Neural cell (in vitro differentiated cells): Measurements from ENCODE around the gene VPS50. TPM values are rescaled to one million over a fixed set of nuclear protein-coding genes. Genes with fewer than 3 reads are reported as not detected.
A peak's percentile ranks its signal among the peaks of the same experiment; 100 is the strongest.

ENCODE experiments used
- H2AFZ ChIP-seq: fragments of 200-600, 300-800 bp; sonication (generic), shearing (Covaris generic); 2 replicates; pipeline ENCODE4 v1.6.0; 2014; ENCODE audit warnings: low read depth, mild to moderate bottlenecking, antibody characterized with exemption, low read length, moderate library complexity
- H3F3A ChIP-seq: fragments of 200-600 bp; shearing (Covaris generic); 2 replicates; pipeline ENCODE4 v1.6.1; 2016; ENCODE audit warnings: mild to moderate bottlenecking, moderate library complexity, mixed read lengths, antibody characterized with exemption, low read length; ENCODE audit not compliant: insufficient read depth, poor library complexity, severe bottlenecking
- H3K27ac ChIP-seq: fragments of 200-600, 300-800 bp; sonication (generic), shearing (Covaris generic); 2 replicates; pipeline ENCODE4 v1.5.1; 2014; ENCODE audit warnings: mild to moderate bottlenecking, low read length, moderate library complexity
- H3K27me3 ChIP-seq: fragments of 300-800, 200-600 bp; sonication (generic), shearing (Covaris generic); 2 replicates; pipeline ENCODE4 v1.6.0; 2014; ENCODE audit warnings: mild to moderate bottlenecking, low read depth, low read length, moderate library complexity; ENCODE audit not compliant: insufficient read depth
- H3K36me3 ChIP-seq: fragments of 300-800, 200-600 bp; sonication (generic), shearing (Covaris generic); 2 replicates; pipeline ENCODE4 v1.5.1; 2014; ENCODE audit warnings: mild to moderate bottlenecking, antibody characterized with exemption, low read length, moderate library complexity; ENCODE audit not compliant: insufficient read depth
- H3K4me2 ChIP-seq: fragments of 300-800, 200-600 bp; sonication (generic), shearing (Covaris generic); 2 replicates; pipeline ENCODE4 v1.6.0; 2014; ENCODE audit warnings: mild to moderate bottlenecking, low read length
- H3K4me3 ChIP-seq: fragments of 300-800, 200-600 bp; sonication (generic), shearing (Covaris generic); 2 replicates; pipeline ENCODE4 v1.5.1; 2014; ENCODE audit warnings: mild to moderate bottlenecking, low read length, moderate library complexity
- H3K79me2 ChIP-seq: fragments of 200-600 bp; shearing (Covaris generic); replicated peaks from 2 replicates; pipeline ENCODE4 v1.6.0; 2014; ENCODE audit warnings: mild to moderate bottlenecking, low read length, moderate library complexity; ENCODE audit not compliant: insufficient read depth
- H3K9ac ChIP-seq: fragments of 300-800, 200-600 bp; sonication (generic), shearing (Covaris generic); 2 replicates; pipeline ENCODE4 v1.6.1; 2016; ENCODE audit warnings: mild to moderate bottlenecking, low read length, mixed read lengths
- H3K9me2 ChIP-seq: fragments of 200-600 bp; shearing (Covaris generic); 2 replicates; pipeline ENCODE4 v1.6.1; 2016; ENCODE audit warnings: mild to moderate bottlenecking, low read length, mixed read lengths; ENCODE audit not compliant: insufficient read depth
- H3K9me3 ChIP-seq: fragments of 200-600, 300-800 bp; sonication (generic), shearing (Covaris generic); 2 replicates; pipeline ENCODE4 v1.6.1; 2016; ENCODE audit warnings: mild to moderate bottlenecking, mixed run types, low read length, moderate library complexity, mixed read lengths
- H4K20me1 ChIP-seq: fragments of 200-600 bp; shearing (Covaris generic); 2 replicates; pipeline ENCODE4 v1.6.1; 2016; ENCODE audit warnings: mild to moderate bottlenecking, mixed run types; ENCODE audit not compliant: insufficient read depth
- EP300 ChIP-seq: fragments of 450-650 bp; conservative IDR thresholded peaks from 2 replicates; pipeline ENCODE4 v1.6.1; 2014; ENCODE audit warnings: antibody characterized with exemption, mild to moderate bottlenecking, moderate library complexity; ENCODE audit not compliant: poor library complexity, severe bottlenecking
- EZH2 ChIP-seq: fragments of 200-600, 300-800 bp; shearing (Covaris generic), sonication (generic); IDR thresholded peaks from 2 replicates; pipeline ENCODE4 v1.6.1; 2014; ENCODE audit warnings: antibody characterized with exemption, low read length, borderline replicate concordance, mild to moderate bottlenecking; ENCODE audit not compliant: insufficient read depth, poor library complexity, severe bottlenecking
- MXI1 ChIP-seq: fragments of 450-650 bp; conservative IDR thresholded peaks from 2 replicates; pipeline ENCODE4 v1.6.1; 2014; ENCODE audit warnings: antibody characterized with exemption, mild to moderate bottlenecking; ENCODE audit not compliant: poor library complexity, severe bottlenecking
- POLR2AphosphoS5 ChIP-seq: IDR thresholded peaks from 2 replicates; pipeline ENCODE4 v1.6.1; 2012
- RAD21 ChIP-seq: fragments of 450-650 bp; conservative IDR thresholded peaks from 2 replicates; pipeline ENCODE4 v1.6.1; 2014; ENCODE audit warnings: antibody characterized with exemption, mild to moderate bottlenecking, moderate library complexity
- SMC3 ChIP-seq: fragments of 450-650 bp; conservative IDR thresholded peaks from 2 replicates; pipeline ENCODE4 v1.6.1; 2014; ENCODE audit warnings: antibody characterized with exemption, mild to moderate bottlenecking, moderate library complexity; ENCODE audit not compliant: poor library complexity
- TAF1 ChIP-seq: IDR thresholded peaks from 2 replicates; pipeline ENCODE4 v1.6.1; 2012; ENCODE audit warnings: low read depth
- polyA minus RNA-seq: library from RNA; depleted of rRNA, polyadenylated mRNA; stranded (reverse); fragments of >200 nt; gene quantifications from 2 replicates; pipeline ENCODE4 v1.2.3, GENCODE V29; 2014
- polyA plus RNA-seq: library from polyadenylated mRNA; depleted of rRNA; stranded (reverse); fragments of >200 nt; gene quantifications from 2 replicates; pipeline ENCODE4 v1.2.3, GENCODE V29; 2014
- TF ChIP-seq, protein P1 (sequence below): fragments of 450-650 bp; IDR thresholded peaks from 2 replicates; pipeline ENCODE4 v1.5.1; 2014; ENCODE audit warnings: antibody characterized with exemption, mild to moderate bottlenecking, moderate library complexity; ENCODE audit not compliant: poor library complexity, severe bottlenecking
- TF ChIP-seq, protein P2 (sequence below): IDR thresholded peaks from 2 replicates; pipeline ENCODE4 v1.6.1; 2012; ENCODE audit warnings: borderline replicate concordance

The VPS50 gene, protein sequence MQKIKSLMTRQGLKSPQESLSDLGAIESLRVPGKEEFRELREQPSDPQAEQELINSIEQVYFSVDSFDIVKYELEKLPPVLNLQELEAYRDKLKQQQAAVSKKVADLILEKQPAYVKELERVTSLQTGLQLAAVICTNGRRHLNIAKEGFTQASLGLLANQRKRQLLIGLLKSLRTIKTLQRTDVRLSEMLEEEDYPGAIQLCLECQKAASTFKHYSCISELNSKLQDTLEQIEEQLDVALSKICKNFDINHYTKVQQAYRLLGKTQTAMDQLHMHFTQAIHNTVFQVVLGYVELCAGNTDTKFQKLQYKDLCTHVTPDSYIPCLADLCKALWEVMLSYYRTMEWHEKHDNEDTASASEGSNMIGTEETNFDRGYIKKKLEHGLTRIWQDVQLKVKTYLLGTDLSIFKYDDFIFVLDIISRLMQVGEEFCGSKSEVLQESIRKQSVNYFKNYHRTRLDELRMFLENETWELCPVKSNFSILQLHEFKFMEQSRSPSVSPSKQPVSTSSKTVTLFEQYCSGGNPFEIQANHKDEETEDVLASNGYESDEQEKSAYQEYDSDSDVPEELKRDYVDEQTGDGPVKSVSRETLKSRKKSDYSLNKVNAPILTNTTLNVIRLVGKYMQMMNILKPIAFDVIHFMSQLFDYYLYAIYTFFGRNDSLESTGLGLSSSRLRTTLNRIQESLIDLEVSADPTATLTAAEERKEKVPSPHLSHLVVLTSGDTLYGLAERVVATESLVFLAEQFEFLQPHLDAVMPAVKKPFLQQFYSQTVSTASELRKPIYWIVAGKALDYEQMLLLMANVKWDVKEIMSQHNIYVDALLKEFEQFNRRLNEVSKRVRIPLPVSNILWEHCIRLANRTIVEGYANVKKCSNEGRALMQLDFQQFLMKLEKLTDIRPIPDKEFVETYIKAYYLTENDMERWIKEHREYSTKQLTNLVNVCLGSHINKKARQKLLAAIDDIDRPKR
- polyA plus RNA-seq (58.2 and 61.9 TPM in 2 replicates), polyA minus RNA-seq (117 and 126 TPM in 2 replicates)

GRCh38 chr7:93231799-93232672 lies at the start of gene VPS50:
VPS50 (plus strand) TSS chr7:93232366; CDS start chr7:93232468, 102 bp downstream.
- Histone ChIP-seq H3K79me2 (peaks cover 27% of the 10 kb centered on the region), H3K9ac (peak within 1 kb of the TSS; percentile 76), H3K4me3 (peak within 1 kb of the TSS; percentile 80), H3F3A (no peaks in the 10 kb centered on the region), H3K27me3 (peaks cover 9% of the 10 kb centered on the region), H3K9me3 (no peaks in the 10 kb centered on the region), H3K36me3 (no peaks in the 10 kb centered on the region), H3K4me2 (peak within 1 kb of the TSS; percentile 83), H3K9me2 (no peaks in the 10 kb centered on the region), H2AFZ (peak within 1 kb of the TSS; percentile 89), H4K20me1 (no peaks in the 10 kb centered on the region), H3K27ac (peak within 1 kb of the TSS; percentile 80)
- TF ChIP-seq MXI1 (peak; percentile 91), EP300 (no peak), EZH2 (no peak), SMC3 (no peak), POLR2AphosphoS5 (peak; percentile 86), RAD21 (peak; percentile 16), TAF1 (peak; percentile 77)
- TF ChIP-seq, protein P1, sequence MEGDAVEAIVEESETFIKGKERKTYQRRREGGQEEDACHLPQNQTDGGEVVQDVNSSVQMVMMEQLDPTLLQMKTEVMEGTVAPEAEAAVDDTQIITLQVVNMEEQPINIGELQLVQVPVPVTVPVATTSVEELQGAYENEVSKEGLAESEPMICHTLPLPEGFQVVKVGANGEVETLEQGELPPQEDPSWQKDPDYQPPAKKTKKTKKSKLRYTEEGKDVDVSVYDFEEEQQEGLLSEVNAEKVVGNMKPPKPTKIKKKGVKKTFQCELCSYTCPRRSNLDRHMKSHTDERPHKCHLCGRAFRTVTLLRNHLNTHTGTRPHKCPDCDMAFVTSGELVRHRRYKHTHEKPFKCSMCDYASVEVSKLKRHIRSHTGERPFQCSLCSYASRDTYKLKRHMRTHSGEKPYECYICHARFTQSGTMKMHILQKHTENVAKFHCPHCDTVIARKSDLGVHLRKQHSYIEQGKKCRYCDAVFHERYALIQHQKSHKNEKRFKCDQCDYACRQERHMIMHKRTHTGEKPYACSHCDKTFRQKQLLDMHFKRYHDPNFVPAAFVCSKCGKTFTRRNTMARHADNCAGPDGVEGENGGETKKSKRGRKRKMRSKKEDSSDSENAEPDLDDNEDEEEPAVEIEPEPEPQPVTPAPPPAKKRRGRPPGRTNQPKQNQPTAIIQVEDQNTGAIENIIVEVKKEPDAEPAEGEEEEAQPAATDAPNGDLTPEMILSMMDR: peak; percentile 48
- TF ChIP-seq, protein P2, sequence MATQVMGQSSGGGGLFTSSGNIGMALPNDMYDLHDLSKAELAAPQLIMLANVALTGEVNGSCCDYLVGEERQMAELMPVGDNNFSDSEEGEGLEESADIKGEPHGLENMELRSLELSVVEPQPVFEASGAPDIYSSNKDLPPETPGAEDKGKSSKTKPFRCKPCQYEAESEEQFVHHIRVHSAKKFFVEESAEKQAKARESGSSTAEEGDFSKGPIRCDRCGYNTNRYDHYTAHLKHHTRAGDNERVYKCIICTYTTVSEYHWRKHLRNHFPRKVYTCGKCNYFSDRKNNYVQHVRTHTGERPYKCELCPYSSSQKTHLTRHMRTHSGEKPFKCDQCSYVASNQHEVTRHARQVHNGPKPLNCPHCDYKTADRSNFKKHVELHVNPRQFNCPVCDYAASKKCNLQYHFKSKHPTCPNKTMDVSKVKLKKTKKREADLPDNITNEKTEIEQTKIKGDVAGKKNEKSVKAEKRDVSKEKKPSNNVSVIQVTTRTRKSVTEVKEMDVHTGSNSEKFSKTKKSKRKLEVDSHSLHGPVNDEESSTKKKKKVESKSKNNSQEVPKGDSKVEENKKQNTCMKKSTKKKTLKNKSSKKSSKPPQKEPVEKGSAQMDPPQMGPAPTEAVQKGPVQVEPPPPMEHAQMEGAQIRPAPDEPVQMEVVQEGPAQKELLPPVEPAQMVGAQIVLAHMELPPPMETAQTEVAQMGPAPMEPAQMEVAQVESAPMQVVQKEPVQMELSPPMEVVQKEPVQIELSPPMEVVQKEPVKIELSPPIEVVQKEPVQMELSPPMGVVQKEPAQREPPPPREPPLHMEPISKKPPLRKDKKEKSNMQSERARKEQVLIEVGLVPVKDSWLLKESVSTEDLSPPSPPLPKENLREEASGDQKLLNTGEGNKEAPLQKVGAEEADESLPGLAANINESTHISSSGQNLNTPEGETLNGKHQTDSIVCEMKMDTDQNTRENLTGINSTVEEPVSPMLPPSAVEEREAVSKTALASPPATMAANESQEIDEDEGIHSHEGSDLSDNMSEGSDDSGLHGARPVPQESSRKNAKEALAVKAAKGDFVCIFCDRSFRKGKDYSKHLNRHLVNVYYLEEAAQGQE: peak; percentile 36
